ENCODE data around the gene ADGRG3.

- TF ChIP-seq CTCF (IDR thresholded peaks at IDR 0.05) (no peak), EP300 (IDR thresholded peaks at IDR 0.05) (no peak)
Observed at GRCh38 chr16:57658130-57658877, 9.8 kb upstream of the ADGRG3 start.

Measured in suprapubic skin (tissue), 3 donors.